ENCODE measurements around the gene DNMBP.
"Not testable (repeated sequence)": the region's sequence is repeated elsewhere in the genome, so short reads cannot be mapped to it uniquely, and the experiment has no call there.

The DNMBP gene

GRCh38 chr10:99853655-99854054, 156.1 kb downstream of the DNMBP start:
- no peak for DNase-seq

GRCh38 chr10:99852481-99853213, 157.1 kb downstream of the DNMBP start:
- DNase-seq: no peak

- no peak for DNase-seq
Measured at GRCh38 chr10:99851825-99852224, 157.9 kb downstream of the DNMBP start.

- no peak for DNase-seq
Measured at GRCh38 chr10:99850767-99851340, 158.9 kb downstream of the DNMBP start.

- peak; percentile 2 for DNase-seq
Measured at GRCh38 chr10:99850021-99850766, 159.6 kb downstream of the DNMBP start.

- no peak for DNase-seq
Measured at GRCh38 chr10:99849536-99849935, 160.2 kb downstream of the DNMBP start.

- DNase-seq: no peak
Measured at GRCh38 chr10:99849057-99849456, 160.7 kb downstream of the DNMBP start.

GRCh38 chr10:99845837-99846382, 163.8 kb downstream of the DNMBP start:
- DNase-seq: peak; percentile 70

- DNase-seq: no peak
Measured at GRCh38 chr10:99844433-99844955, 165.3 kb downstream of the DNMBP start.

GRCh38 chr10:99843310-99843709, 166.4 kb downstream of the DNMBP start:
- no peak for DNase-seq

- DNase-seq: no peak
Measured at GRCh38 chr10:99841746-99842145, 168.0 kb downstream of the DNMBP start.

- not testable (repeated sequence) for DNase-seq
Measured at GRCh38 chr10:99840859-99841258, 168.9 kb downstream of the DNMBP start.

- DNase-seq: no peak
Measured at GRCh38 chr10:99836711-99837110, 173.0 kb downstream of the DNMBP start.

GRCh38 chr10:99835947-99836346, 173.8 kb downstream of the DNMBP start:
- no peak for DNase-seq

GRCh38 chr10:99834410-99834809, 175.3 kb downstream of the DNMBP start:
- no peak for DNase-seq

- DNase-seq: no peak
Measured at GRCh38 chr10:99832439-99832838, 177.3 kb downstream of the DNMBP start.

GRCh38 chr10:99828464-99828863, 181.3 kb downstream of the DNMBP start:
- DNase-seq: no peak

- DNase-seq: no peak
Measured at GRCh38 chr10:99827936-99828335, 181.8 kb downstream of the DNMBP start.

Measured in NCI-H345 (cell line).